Measurements from ENCODE around the gene DDX10.

DDX10 gene

GRCh38 chr11:108754901-108755625 is 90.2 kb downstream of the DDX10 start:
- no peak for DNase-seq (ENCODE audit: low read depth in 1 of 2, low spot score in 1 of 2)
- Histone ChIP-seq H3K4me3 (replicated peaks; ENCODE audit: insufficient read depth, low read length) (no peak overlapping the region), H3K27me3 (ENCODE audit: insufficient read depth, poor library complexity, severe bottlenecking) (no peaks in the 10 kb centered on the region), H3K27ac (replicated peaks) (no peak overlapping the region)
- TF ChIP-seq POLR2AphosphoS5 (IDR thresholded peaks at IDR 0.05; ENCODE audit: low read depth), result no peak
- TF ChIP-seq, protein P1, sequence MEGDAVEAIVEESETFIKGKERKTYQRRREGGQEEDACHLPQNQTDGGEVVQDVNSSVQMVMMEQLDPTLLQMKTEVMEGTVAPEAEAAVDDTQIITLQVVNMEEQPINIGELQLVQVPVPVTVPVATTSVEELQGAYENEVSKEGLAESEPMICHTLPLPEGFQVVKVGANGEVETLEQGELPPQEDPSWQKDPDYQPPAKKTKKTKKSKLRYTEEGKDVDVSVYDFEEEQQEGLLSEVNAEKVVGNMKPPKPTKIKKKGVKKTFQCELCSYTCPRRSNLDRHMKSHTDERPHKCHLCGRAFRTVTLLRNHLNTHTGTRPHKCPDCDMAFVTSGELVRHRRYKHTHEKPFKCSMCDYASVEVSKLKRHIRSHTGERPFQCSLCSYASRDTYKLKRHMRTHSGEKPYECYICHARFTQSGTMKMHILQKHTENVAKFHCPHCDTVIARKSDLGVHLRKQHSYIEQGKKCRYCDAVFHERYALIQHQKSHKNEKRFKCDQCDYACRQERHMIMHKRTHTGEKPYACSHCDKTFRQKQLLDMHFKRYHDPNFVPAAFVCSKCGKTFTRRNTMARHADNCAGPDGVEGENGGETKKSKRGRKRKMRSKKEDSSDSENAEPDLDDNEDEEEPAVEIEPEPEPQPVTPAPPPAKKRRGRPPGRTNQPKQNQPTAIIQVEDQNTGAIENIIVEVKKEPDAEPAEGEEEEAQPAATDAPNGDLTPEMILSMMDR (IDR thresholded peaks at IDR 0.05; ENCODE audit: insufficient read depth, low read length), result no peak
- TF ChIP-seq SPI1 (IDR thresholded peaks at IDR 0.05; ENCODE audit: borderline replicate concordance, low read depth), result no peak
- TF ChIP-seq GABPA (IDR thresholded peaks at IDR 0.05; ENCODE audit: low read depth), result no peak
- TF ChIP-seq REST (IDR thresholded peaks at IDR 0.05; ENCODE audit: insufficient replicate concordance, low read depth), result no peak

- DNase-seq (ENCODE audit: low read depth in 1 of 2, low spot score in 1 of 2), result no peak
- Histone ChIP-seq H3K27me3 (ENCODE audit: insufficient read depth, poor library complexity, severe bottlenecking) (no peaks in the 10 kb centered on the region), H3K4me3 (replicated peaks; ENCODE audit: insufficient read depth, low read length) (no peak overlapping the region), H3K27ac (replicated peaks) (no peak overlapping the region)
- TF ChIP-seq GABPA (IDR thresholded peaks at IDR 0.05; ENCODE audit: low read depth), result no peak
- TF ChIP-seq REST (IDR thresholded peaks at IDR 0.05; ENCODE audit: insufficient replicate concordance, low read depth), result no peak
- TF ChIP-seq, protein P1 (IDR thresholded peaks at IDR 0.05; ENCODE audit: insufficient read depth, low read length), result no peak
These were observed 92.8 kb downstream of the DDX10 start for GRCh38 chr11:108757630-108758029.

GRCh38 chr11:108758458-108758857 is 93.6 kb downstream of the DDX10 start:
- no peak overlapping the region for H3K4me3 ChIP-seq (replicated peaks; ENCODE audit: insufficient read depth, low read length)
- TF ChIP-seq, protein P1 (IDR thresholded peaks at IDR 0.05; ENCODE audit: insufficient read depth, low read length), result no peak
- no peak for TF ChIP-seq POLR2AphosphoS5 (IDR thresholded peaks at IDR 0.05; ENCODE audit: low read depth)
- TF ChIP-seq SPI1 (IDR thresholded peaks at IDR 0.05; ENCODE audit: borderline replicate concordance, low read depth), result no peak
- no peak for TF ChIP-seq REST (IDR thresholded peaks at IDR 0.05; ENCODE audit: insufficient replicate concordance, low read depth)
- TF ChIP-seq GABPA (IDR thresholded peaks at IDR 0.05; ENCODE audit: low read depth), result no peak
- H3K27me3 ChIP-seq (ENCODE audit: insufficient read depth, poor library complexity, severe bottlenecking), result no peaks in the 10 kb centered on the region
- no peak overlapping the region for H3K27ac ChIP-seq (replicated peaks)
- DNase-seq (ENCODE audit: low read depth in 1 of 2, low spot score in 1 of 2), result no peak

Measured in HL-60 (cell line).